ENCODE data around the gene CHN1. TPM values are rescaled to one million over a fixed set of nuclear protein-coding genes. Genes with fewer than 3 reads are reported as not detected.

Gene CHN1
- total RNA-seq, 2 donors from 2014 or later: 13.3 to 30.7 TPM

GRCh38 chr2:174979996-174980395 is 25.2 kb downstream of the CHN1 start:
- ATAC-seq (ENCODE audit: insufficient number of reproducible peaks, low FRiP score, low read depth) (no peak), DNase-seq (ENCODE audit: low spot score) (no peak)
- Histone ChIP-seq H3K9me3 (no peaks in the 10 kb centered on the region), H3K36me3 (no peaks in the 10 kb centered on the region), H3K27me3 (replicated peaks; ENCODE audit: insufficient read depth) (no peaks in the 10 kb centered on the region), H3K4me1 (ENCODE audit: control insufficient read depth in 1 of 2, low read depth in 2 of 2) (no peaks in the 10 kb centered on the region), H3K27ac (no peak overlapping the region), H3K4me3 (no peak overlapping the region)
- TF ChIP-seq, protein P1, sequence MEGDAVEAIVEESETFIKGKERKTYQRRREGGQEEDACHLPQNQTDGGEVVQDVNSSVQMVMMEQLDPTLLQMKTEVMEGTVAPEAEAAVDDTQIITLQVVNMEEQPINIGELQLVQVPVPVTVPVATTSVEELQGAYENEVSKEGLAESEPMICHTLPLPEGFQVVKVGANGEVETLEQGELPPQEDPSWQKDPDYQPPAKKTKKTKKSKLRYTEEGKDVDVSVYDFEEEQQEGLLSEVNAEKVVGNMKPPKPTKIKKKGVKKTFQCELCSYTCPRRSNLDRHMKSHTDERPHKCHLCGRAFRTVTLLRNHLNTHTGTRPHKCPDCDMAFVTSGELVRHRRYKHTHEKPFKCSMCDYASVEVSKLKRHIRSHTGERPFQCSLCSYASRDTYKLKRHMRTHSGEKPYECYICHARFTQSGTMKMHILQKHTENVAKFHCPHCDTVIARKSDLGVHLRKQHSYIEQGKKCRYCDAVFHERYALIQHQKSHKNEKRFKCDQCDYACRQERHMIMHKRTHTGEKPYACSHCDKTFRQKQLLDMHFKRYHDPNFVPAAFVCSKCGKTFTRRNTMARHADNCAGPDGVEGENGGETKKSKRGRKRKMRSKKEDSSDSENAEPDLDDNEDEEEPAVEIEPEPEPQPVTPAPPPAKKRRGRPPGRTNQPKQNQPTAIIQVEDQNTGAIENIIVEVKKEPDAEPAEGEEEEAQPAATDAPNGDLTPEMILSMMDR (IDR thresholded peaks at IDR 0.05): no peak

GRCh38 chr2:174977364-174977763 is 27.8 kb downstream of the CHN1 start:
- DNase-seq (ENCODE audit: low spot score): no peak
- no peak for ATAC-seq (ENCODE audit: insufficient number of reproducible peaks, low FRiP score, low read depth)
- Histone ChIP-seq H3K4me3 (no peak overlapping the region), H3K36me3 (no peaks in the 10 kb centered on the region), H3K9me3 (no peaks in the 10 kb centered on the region), H3K27me3 (replicated peaks; ENCODE audit: insufficient read depth) (no peaks in the 10 kb centered on the region), H3K4me1 (ENCODE audit: control insufficient read depth in 1 of 2, low read depth in 2 of 2) (peaks cover 0 to 9% of the 10 kb centered on the region in 2 donors), H3K27ac (no peak overlapping the region)
- TF ChIP-seq, protein P1 (IDR thresholded peaks at IDR 0.05): no peak

DNA sequence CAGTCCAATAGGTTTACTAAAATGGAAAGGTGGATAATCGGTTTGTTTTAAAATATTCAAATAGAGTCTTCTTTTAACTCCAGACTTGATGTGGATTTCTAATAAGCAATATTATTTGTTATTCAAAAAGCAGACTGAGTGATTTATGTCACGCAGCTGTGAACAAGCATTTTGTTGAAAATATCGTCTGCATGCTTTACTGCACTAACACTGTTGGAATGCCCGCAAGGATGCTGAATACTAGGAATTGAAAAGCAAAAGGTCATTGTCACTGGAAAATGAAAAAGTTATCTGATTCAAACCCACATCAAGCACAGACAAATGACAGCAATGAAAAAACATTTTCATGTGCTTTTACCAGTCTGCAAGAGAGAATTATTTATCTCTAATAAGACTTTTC is 31.1 kb downstream of the CHN1 start:
- no peak overlapping the region for H3K27ac ChIP-seq
- DNase-seq (ENCODE audit: low spot score): no peak
- no peak for ATAC-seq (ENCODE audit: insufficient number of reproducible peaks, low FRiP score, low read depth)
- TF ChIP-seq, protein P1 (IDR thresholded peaks at IDR 0.05): no peak
- no peaks in the 10 kb centered on the region for H3K9me3 ChIP-seq
- no peaks in the 10 kb centered on the region for H3K36me3 ChIP-seq
- no peak overlapping the region for H3K4me3 ChIP-seq
- no peaks in the 10 kb centered on the region for H3K27me3 ChIP-seq (replicated peaks; ENCODE audit: insufficient read depth)
- peaks cover 3 to 27% of the 10 kb centered on the region in 2 donors for H3K4me1 ChIP-seq (ENCODE audit: control insufficient read depth in 1 of 2, low read depth in 2 of 2)

- DNase-seq (ENCODE audit: low spot score): no peak
- no peaks in the 10 kb centered on the region for H3K36me3 ChIP-seq
- TF ChIP-seq, protein P1 (IDR thresholded peaks at IDR 0.05): no peak
- no peaks in the 10 kb centered on the region for H3K27me3 ChIP-seq (replicated peaks; ENCODE audit: insufficient read depth)
- ATAC-seq (ENCODE audit: insufficient number of reproducible peaks, low FRiP score, low read depth): no peak
- H3K4me1 ChIP-seq (ENCODE audit: control insufficient read depth in 1 of 2, low read depth in 2 of 2): peaks cover 3 to 28% of the 10 kb centered on the region in 2 donors
- H3K4me3 ChIP-seq: no peak overlapping the region
- no peak overlapping the region for H3K27ac ChIP-seq
- H3K9me3 ChIP-seq: no peaks in the 10 kb centered on the region
Observed at GRCh38 chr2:174972924-174973323, 32.3 kb downstream of the CHN1 start.

DNA sequence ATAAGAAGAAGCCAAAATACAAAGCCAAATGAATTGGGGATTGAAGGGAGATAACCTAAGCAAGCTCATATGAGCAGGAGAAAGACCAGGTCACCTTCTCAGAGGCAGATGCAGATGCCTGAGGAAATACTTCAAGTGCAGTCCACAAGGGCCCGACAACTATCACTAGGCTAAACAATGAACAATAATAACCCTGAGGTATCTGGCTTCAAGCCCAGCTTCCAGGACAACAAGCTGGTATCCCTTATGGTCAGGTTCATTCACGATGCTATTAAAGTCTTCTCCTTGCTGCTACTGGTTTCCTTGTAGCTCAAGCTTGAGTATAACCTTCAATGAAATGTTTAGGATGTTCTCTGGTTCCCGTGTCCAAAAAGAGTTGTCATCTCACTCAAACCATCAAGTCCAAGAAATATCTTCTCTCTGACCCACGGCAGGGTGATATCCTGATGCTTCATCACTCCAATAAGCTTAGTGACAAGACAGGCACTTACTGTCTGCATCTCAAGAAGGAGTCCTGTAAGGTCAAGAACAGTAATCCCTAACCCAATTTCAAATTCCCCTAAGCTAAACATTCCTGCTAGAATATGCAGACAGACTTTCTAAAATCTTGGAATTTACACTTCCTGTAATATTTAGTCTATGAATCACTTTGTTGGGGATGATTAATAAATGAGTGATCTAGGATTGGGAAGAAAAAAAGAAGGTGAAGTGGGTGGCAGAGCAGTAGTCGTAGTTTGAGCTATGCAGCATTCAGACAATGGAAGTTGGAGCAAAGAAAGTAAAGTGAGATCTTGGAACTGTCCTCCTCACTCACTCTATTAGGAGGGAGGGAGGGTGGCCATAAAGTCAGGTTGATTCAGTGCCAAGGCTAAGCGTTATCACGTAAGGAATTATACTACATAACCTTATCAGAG is 33.1 kb downstream of the CHN1 start:
- Histone ChIP-seq H3K4me1 (ENCODE audit: control insufficient read depth in 1 of 2, low read depth in 2 of 2) (peaks cover 5 to 34% of the 10 kb centered on the region in 2 donors), H3K36me3 (no peaks in the 10 kb centered on the region), H3K27ac (no peak overlapping the region), H3K4me3 (no peak overlapping the region), H3K27me3 (replicated peaks; ENCODE audit: insufficient read depth) (no peaks in the 10 kb centered on the region), H3K9me3 (no peaks in the 10 kb centered on the region)
- ATAC-seq (ENCODE audit: insufficient number of reproducible peaks, low FRiP score, low read depth): no peak
- DNase-seq (ENCODE audit: low spot score): no peak
- TF ChIP-seq, protein P1 (IDR thresholded peaks at IDR 0.05): no peak
